BJ (cell line): ENCODE data around the gene RGS10. TPM values are rescaled to one million over a fixed set of nuclear protein-coding genes. Genes with fewer than 3 reads are reported as not detected.

ENCODE experiments used
- CTCF ChIA-PET: fragments of 350-600 bp; formaldehyde crosslinking; extraction: SDS; loops from one replicate; lab custom pipeline; 2021; ENCODE audit warnings: antibody characterized with exemption, inconsistent platforms; lab: Yijun Ruan, JAX
- POLR2A ChIA-PET: fragments of 300-600 bp; sonication (Branson Sonifier 250); formaldehyde crosslinking; extraction: SDS; loops from one replicate; lab custom pipeline; 2021; ENCODE audit warnings: antibody characterized with exemption; lab: Charles Lee
- DNase-seq: peaks from one replicate; pipeline ENCODE4 v3.0.0-alpha.2; 2011; ENCODE audit warnings: low read depth
- H3K27me3 ChIP-seq: 2 replicates; pipeline ENCODE4 v1.6.0; 2011; ENCODE audit warnings: low read length; ENCODE audit not compliant: control insufficient read depth, insufficient read depth
- H3K36me3 ChIP-seq: 2 replicates; pipeline ENCODE4 v1.5.1; 2011; ENCODE audit warnings: low read length; ENCODE audit not compliant: control insufficient read depth, insufficient read depth
- H3K4me3 ChIP-seq: 2 replicates; pipeline ENCODE4 v1.5.1; 2011; ENCODE audit warnings: low read depth, mild to moderate bottlenecking, control low read depth, low read length
- polyA plus RNA-seq: library from polyadenylated mRNA; depleted of rRNA; stranded (reverse); fragments of >200 nt; gene quantifications from 2 replicates; pipeline ENCODE4 v1.2.3, GENCODE V29; 2011
- TF ChIP-seq, protein P1 (sequence below): IDR thresholded peaks from 2 replicates; pipeline ENCODE4 v1.5.1; 2011; ENCODE audit warnings: low read depth, mild to moderate bottlenecking, control low read depth, inconsistent platforms, low read length, moderate library complexity; ENCODE audit not compliant: insufficient read depth

Gene RGS10
- polyA plus RNA-seq, 1 experiment, result 34.5 TPM

DNA sequence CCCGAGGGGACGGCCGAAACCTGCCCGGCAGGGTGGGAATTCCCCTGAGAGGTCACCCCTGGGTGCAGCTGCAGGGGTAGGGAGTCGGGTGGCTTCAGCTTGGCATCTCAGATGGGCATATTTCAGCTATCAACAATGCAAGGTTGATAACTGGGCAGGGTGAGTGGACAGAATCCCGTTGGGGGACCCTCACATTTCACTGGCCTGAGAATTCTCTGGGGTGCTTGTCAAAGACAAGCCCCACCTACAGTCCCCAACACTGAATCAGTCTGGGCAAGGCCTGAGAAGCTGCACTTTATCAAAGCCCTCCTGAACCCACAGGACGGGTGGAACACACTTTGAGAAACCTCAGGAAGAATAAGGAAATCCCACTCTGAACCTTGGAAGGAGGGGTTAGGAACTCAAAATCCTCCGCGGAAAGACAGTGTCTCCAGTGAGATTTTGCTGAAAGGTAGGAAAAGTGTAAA is 3.1 kb downstream of the RGS10 start:
- TF ChIP-seq, protein P1, sequence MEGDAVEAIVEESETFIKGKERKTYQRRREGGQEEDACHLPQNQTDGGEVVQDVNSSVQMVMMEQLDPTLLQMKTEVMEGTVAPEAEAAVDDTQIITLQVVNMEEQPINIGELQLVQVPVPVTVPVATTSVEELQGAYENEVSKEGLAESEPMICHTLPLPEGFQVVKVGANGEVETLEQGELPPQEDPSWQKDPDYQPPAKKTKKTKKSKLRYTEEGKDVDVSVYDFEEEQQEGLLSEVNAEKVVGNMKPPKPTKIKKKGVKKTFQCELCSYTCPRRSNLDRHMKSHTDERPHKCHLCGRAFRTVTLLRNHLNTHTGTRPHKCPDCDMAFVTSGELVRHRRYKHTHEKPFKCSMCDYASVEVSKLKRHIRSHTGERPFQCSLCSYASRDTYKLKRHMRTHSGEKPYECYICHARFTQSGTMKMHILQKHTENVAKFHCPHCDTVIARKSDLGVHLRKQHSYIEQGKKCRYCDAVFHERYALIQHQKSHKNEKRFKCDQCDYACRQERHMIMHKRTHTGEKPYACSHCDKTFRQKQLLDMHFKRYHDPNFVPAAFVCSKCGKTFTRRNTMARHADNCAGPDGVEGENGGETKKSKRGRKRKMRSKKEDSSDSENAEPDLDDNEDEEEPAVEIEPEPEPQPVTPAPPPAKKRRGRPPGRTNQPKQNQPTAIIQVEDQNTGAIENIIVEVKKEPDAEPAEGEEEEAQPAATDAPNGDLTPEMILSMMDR, result no peak
- POLR2A ChIA-PET, result no interaction called here
- H3K36me3 ChIP-seq, result peaks cover 1% of the 10 kb centered on the region; the same call in 1 of the 2 replicates
- H3K4me3 ChIP-seq, result no peak overlapping the region
- CTCF ChIA-PET, result interaction anchor here (1.7 to 2.2 kb wide), 2 partner anchors 10 to 340 kb away, joined by 6 to 9 read pairs; no protein-coding TSS in a partner anchor
- no peaks in the 10 kb centered on the region for H3K27me3 ChIP-seq
- DNase-seq, result no peak

DNA sequence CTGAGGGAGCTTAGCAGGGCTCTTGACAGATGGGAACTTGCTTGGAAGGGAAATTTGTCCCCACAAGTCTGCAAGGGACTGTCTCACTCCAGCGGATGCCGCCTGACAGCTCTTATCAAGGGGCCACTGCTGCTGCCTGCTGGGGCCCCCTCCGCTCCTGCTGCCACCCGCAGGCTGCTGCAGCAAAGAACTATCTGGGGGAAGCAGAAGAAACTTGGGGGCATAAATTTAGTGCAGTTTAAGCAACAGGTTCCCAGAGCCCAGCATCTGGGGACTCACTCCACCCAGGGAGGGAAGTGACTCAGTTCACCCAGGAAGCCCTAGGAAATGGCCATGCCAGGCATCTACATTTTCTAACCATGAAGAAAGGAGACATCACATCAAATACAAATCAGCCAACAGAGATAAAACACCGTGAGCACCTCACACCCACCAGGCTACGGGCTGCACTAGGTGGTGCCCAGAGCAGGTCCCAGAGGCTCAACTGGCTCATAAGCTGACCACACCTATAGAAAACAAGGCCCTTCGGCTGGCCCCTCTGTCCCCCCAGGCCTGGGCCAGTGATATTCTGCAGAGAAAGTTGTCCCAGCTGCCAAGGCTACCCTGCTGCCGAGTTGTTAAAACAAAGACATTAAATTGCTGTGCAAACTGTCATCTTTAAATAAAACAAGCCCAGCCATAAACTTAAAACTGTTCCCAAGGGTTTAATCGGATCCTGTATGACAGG is 3.7 kb downstream of the RGS10 start:
- Histone ChIP-seq H3K27me3 (no peaks in the 10 kb centered on the region), H3K36me3 (peaks cover 1% of the 10 kb centered on the region; the same call in 1 of the 2 replicates), H3K4me3 (no peak overlapping the region)
- TF ChIP-seq, protein P1, result no peak
- ChIA-PET CTCF (interaction anchor here (0.6 to 2.2 kb wide), 5 partner anchors 10 to 420 kb away, joined by 3 to 9 read pairs (median 4); no protein-coding TSS in a partner anchor), POLR2A (no interaction called here)
- DNase-seq, result no peak

DNA sequence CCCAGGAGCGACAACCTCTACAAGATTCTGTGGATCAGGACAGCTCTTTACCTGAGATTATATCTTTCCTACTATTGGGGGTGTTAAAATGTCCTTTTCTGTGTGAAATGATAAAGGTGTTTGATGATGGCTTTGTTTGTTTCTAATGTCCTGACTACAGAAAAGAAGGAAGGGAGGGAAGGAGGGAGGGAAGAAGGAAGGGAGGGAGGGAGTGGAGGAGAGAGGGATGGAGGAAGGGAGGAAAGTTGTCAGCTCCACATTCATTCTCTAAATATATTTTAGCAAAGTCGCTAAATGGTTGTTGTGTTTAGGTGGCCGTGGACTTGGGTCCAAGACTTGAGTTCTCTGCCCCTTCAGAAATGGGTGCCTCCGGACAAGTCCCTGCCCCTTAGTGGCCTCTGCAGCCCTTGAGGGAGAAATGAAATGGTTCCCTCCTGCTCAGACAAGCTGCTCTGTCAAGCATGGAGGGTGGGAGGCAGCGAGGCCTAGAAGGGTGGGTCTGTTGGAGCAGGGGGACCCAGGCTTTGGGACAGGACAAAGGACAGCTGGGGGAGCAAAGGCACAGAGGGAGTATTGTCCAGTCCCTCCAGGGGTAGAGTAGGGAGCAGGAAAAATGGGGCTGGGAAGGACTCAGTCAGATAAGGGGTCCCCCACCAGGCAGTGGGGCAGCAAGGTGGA is 4.4 kb downstream of the RGS10 start:
- ChIA-PET POLR2A (no interaction called here), CTCF (interaction anchor here (0.6 to 2.2 kb wide), 5 partner anchors 9 to 419 kb away, joined by 3 to 9 read pairs (median 4); no protein-coding TSS in a partner anchor)
- TF ChIP-seq, protein P1, result no peak
- DNase-seq, result no peak
- Histone ChIP-seq H3K36me3 (peaks cover 1% of the 10 kb centered on the region; the same call in 1 of the 2 replicates), H3K4me3 (no peak overlapping the region), H3K27me3 (no peaks in the 10 kb centered on the region)

DNA sequence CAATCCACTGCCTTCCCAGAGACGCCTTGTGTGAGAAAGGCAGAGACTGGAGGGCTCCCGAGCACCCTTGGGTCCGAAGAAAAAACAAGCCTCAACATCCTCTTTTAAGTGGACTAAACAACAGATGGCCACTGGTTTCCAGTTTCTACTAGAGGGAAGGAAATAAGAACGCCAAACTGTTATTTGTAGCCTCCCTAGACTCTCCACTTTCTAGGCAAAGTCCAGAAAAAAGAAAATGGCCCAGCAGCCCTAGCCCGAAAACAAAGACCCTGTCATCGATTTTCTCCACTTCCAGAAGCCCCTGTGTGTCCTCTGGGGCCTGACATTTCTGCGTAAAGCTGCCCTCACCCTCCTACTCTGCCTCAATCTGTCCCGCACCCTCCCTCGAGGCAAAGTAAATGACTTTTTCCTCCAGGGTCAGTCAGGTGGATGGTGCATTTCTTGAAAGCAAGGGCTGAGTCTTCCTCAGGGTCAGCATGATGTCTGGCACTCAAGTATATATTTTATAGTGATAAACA is 6.0 kb downstream of the RGS10 start:
- peaks cover 1% of the 10 kb centered on the region; the same call in 1 of the 2 replicates for H3K36me3 ChIP-seq
- no peak for DNase-seq
- no peak overlapping the region for H3K4me3 ChIP-seq
- TF ChIP-seq, protein P1, result no peak
- no peaks in the 10 kb centered on the region for H3K27me3 ChIP-seq
- ChIA-PET CTCF (no interaction called here), POLR2A (no interaction called here)
